Kidney (tissue), 14 donors: Measurements from ENCODE around the gene NPTX1. TPM values are rescaled to one million over a fixed set of nuclear protein-coding genes. Genes with fewer than 3 reads are reported as not detected.

ENCODE experiments used
- DNase-seq, 5 donors: peaks; one replicate each; pipeline ENCODE4 v3.0.0-alpha.2; 2013 to 2020
- FAIRE-seq: peaks from 2 replicates; lab custom pipeline; 2012; peaks lifted over from hg19 to GRCh38; lab: Jason Lieb, UNC
- H3K27ac ChIP-seq, 2 donors: one replicate each; pipeline ENCODE4 v1.7.0; 2013; ENCODE audit warnings: low read depth in 2 of 2, low read length in 2 of 2, inconsistent platforms in 1 of 2
- H3K27me3 ChIP-seq: one replicate; pipeline ENCODE4 v1.7.1; 2013; ENCODE audit warnings: low read length, inconsistent platforms; ENCODE audit not compliant: control insufficient read depth, insufficient read depth
- H3K36me3 ChIP-seq, 3 donors: one replicate each; pipeline versions ENCODE4 v1.7.0 to v1.7.1; 2013; ENCODE audit warnings: low read length in 3 of 3, control low read depth in 1 of 3, inconsistent platforms in 1 of 3; ENCODE audit not compliant: insufficient read depth in 3 of 3, control insufficient read depth in 2 of 3
- H3K4me1 ChIP-seq, 3 donors: one replicate each; pipeline versions ENCODE4 v1.7.0 to v1.7.1; 2013; ENCODE audit warnings: low read length in 3 of 3, inconsistent platforms in 1 of 3, low read depth in 1 of 3; ENCODE audit not compliant: control insufficient read depth in 2 of 3, insufficient read depth in 2 of 3
- H3K4me3 ChIP-seq, 3 donors: one replicate each; pipeline versions ENCODE4 v1.7.0 to v1.8.1; 2013; ENCODE audit warnings: low read length in 3 of 3, control low read depth in 1 of 3, inconsistent platforms in 1 of 3
- H3K9ac ChIP-seq, 3 donors: one replicate each; pipeline versions ENCODE4 v1.7.0 to v1.7.1; 2013; ENCODE audit warnings: low read length in 3 of 3, control low read depth in 1 of 3, inconsistent platforms in 1 of 3
- H3K9me3 ChIP-seq, 3 donors: one replicate each; pipeline versions ENCODE4 v1.7.0 to v1.7.1; 2013; ENCODE audit warnings: low read length in 3 of 3, control low read depth in 1 of 3, inconsistent platforms in 1 of 3; ENCODE audit not compliant: control insufficient read depth in 2 of 3, insufficient read depth in 1 of 3
- CTCF ChIP-seq: IDR thresholded peaks from 3 replicates; pipeline ENCODE4 v1.5.1; 2012; ENCODE audit warnings: mild to moderate bottlenecking, moderate library complexity, borderline replicate concordance; ENCODE audit not compliant: insufficient read depth; ENCODE audit errors: extremely low read depth
- intact Hi-C: fragments of 100-400 bp; cut with DNase I; formaldehyde crosslinking; loops from one replicate; pipeline ENCODE4 v1.11.1; 2022
- polyA plus RNA-seq: library from polyadenylated mRNA; stranded (reverse); fragments of 350-450 nt; fragmentation: Illumina TruSeq; extraction: RNeasy Lipid Tissue Mini Kit (QIAGEN cat#74804); gene quantifications from one replicate; pipeline ENCODE4 v1.2.3, GENCODE V29; 2014; ENCODE audit warnings: low read depth, low replicate concordance; ENCODE audit not compliant: insufficient read depth
- total RNA-seq: library from RNA; stranded (reverse); fragmentation: NEBNext Ultra II Directional; extraction: Animal tissue kit (Norgen Biotek cat#: 25700); gene quantifications from one replicate; pipeline ENCODE4 v1.2.1, GENCODE V29; 2021
- donor health status: control.
- donor health status: control.
- donor health status: control.
- donor health status: control.
- donor health status: control.
- donor health status: DM: yes; HTN: yes; CAD: no.
- donor health status: Normal renal cell carcinoma (clear cell type).

Gene NPTX1
- total and polyA plus RNA-seq, 2 donors from 2014 or later: 0.31 to 0.39 TPM

GRCh38 chr17:80438806-80439205, 37.6 kb downstream of the NPTX1 start:
- peaks cover 0 to 3% (median 0%) of the 10 kb centered on the region in 3 donors for H3K36me3 ChIP-seq
- no peak overlapping the region for H3K27ac ChIP-seq
- no peak for TF ChIP-seq CTCF
- H3K4me1 ChIP-seq: no peaks in the 10 kb centered on the region
- H3K4me3 ChIP-seq: no peak overlapping the region
- H3K27me3 ChIP-seq: no peaks in the 10 kb centered on the region
- DNase-seq (no peak), FAIRE-seq (no peak)
- H3K9me3 ChIP-seq: no peaks in the 10 kb centered on the region
- H3K9ac ChIP-seq: no peak overlapping the region
- intact Hi-C loops: no loop called here

- intact Hi-C loops: no loop called here
- H3K4me3 ChIP-seq: no peak overlapping the region
Observed at GRCh38 chr17:80437532-80437931, 38.9 kb downstream of the NPTX1 start.

GRCh38 chr17:80433916-80434666, 42.3 kb downstream of the NPTX1 start:
- Histone ChIP-seq H3K36me3 (peaks cover 0 to 3% (median 0%) of the 10 kb centered on the region in 3 donors), H3K27me3 (no peaks in the 10 kb centered on the region), H3K4me1 (no peaks in the 10 kb centered on the region), H3K27ac (no peak overlapping the region), H3K4me3 (no peak overlapping the region), H3K9me3 (no peaks in the 10 kb centered on the region), H3K9ac (no peak overlapping the region)
- no peak for TF ChIP-seq CTCF
- DNase-seq (no peak), FAIRE-seq (no peak)
- intact Hi-C loops: no loop called here

More at GRCh38 chr17:80437532-80437931, 38.9 kb downstream of the NPTX1 start:
- H3K9me3 ChIP-seq: no peaks in the 10 kb centered on the region
- no peak for TF ChIP-seq CTCF
- no peaks in the 10 kb centered on the region for H3K4me1 ChIP-seq
- FAIRE-seq: no peak
- peaks cover 0 to 3% (median 0%) of the 10 kb centered on the region in 3 donors for H3K36me3 ChIP-seq
- no peak overlapping the region for H3K27ac ChIP-seq
- H3K27me3 ChIP-seq: no peaks in the 10 kb centered on the region
- no peak for DNase-seq
- no peak overlapping the region for H3K9ac ChIP-seq
